Choroid plexus epithelial cell (primary cell): ENCODE measurements around the gene HRAS.

Source experiments
- DNase-seq: peaks from one replicate; pipeline ENCODE4 v3.0.0-alpha.2; 2010; ENCODE audit warnings: low read depth
- H3K4me3 ChIP-seq: 2 replicates; pipeline ENCODE4 v1.5.1; 2011; ENCODE audit warnings: low read depth, mild to moderate bottlenecking, control low read depth, low read length, moderate library complexity
- TF ChIP-seq, protein P1 (sequence below): conservative IDR thresholded peaks from 2 replicates; pipeline ENCODE4 v1.5.1; 2011; ENCODE audit warnings: low read depth, mild to moderate bottlenecking, control low read depth, inconsistent platforms, low read length, moderate library complexity

The HRAS gene

GRCh38 chr11:499201-500076 lies 35.9 kb downstream of the HRAS start:
- no peak for DNase-seq
- no peak overlapping the region for H3K4me3 ChIP-seq
- TF ChIP-seq, protein P1, sequence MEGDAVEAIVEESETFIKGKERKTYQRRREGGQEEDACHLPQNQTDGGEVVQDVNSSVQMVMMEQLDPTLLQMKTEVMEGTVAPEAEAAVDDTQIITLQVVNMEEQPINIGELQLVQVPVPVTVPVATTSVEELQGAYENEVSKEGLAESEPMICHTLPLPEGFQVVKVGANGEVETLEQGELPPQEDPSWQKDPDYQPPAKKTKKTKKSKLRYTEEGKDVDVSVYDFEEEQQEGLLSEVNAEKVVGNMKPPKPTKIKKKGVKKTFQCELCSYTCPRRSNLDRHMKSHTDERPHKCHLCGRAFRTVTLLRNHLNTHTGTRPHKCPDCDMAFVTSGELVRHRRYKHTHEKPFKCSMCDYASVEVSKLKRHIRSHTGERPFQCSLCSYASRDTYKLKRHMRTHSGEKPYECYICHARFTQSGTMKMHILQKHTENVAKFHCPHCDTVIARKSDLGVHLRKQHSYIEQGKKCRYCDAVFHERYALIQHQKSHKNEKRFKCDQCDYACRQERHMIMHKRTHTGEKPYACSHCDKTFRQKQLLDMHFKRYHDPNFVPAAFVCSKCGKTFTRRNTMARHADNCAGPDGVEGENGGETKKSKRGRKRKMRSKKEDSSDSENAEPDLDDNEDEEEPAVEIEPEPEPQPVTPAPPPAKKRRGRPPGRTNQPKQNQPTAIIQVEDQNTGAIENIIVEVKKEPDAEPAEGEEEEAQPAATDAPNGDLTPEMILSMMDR: no peak

DNA sequence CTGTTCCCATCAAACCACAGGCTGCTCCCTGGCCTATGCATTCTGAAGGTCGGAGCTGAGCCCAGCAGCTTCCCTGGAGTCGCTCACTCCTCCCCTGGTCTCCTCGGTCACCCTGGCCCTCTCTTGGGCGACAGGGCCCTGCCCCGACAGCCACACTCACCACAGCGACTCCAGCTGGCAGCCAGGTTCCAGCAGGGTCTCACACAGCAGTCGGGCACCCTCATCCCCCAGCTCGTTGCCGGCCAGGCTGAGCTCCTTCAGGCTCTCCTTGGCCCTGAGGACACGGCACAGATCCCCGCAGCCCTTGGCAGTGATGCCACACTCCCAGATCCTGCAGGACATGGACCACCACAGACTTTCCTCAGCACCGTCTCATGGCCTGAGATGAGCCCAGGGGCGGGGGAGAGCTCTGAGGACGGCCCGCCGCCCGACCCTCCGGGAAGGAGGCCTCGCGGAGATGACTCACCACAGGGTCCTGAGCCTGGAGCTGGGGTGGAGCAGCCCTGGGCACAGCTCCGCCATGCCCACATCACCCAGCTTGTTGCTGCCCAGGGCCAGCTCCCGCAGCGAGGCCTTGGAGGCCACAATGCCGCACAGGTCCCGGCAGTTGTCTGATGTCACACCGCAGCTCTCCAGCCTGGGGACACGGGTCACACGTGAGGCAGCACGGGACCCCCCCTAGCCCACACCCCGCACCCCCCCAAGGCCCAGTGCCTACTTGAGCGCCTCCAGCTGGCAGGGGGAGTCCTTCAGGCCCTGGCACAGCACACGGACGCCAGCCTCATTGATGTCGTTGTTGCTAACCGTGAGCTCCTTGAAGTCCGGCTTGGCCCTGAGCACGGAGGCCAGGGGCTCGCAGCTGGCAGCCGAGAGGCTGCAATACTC lies 36.8 kb downstream of the HRAS start:
- TF ChIP-seq, protein P1: no peak
- DNase-seq: no peak
- no peak overlapping the region for H3K4me3 ChIP-seq

- TF ChIP-seq, protein P1: no peak
- DNase-seq: no peak
- no peak overlapping the region for H3K4me3 ChIP-seq
Observed at GRCh38 chr11:497565-498296, 37.6 kb downstream of the HRAS start.

- no peak for DNase-seq
- TF ChIP-seq, protein P1: no peak
- no peak overlapping the region for H3K4me3 ChIP-seq
Observed at GRCh38 chr11:496834-497564, 38.4 kb downstream of the HRAS start.

DNA sequence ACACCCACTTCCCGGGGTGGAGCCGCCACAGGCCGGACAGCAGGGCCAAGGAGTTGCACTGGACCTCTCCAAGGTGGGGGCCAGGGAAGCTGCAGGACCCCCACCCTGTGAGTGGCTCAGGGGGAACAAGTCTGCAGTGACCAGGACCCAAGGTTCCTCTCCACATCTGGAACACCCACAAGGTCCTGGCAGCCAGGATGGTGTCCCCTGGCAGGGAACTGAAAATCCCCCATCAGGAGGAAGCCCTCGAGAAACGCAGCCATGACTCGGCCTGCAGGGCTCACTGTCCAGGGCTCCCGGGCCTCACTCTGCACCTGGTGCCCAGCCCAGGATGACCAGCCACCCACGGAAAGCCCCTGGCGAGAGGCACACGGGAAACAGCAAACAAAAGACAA lies 39.8 kb downstream of the HRAS start:
- H3K4me3 ChIP-seq: no peak overlapping the region
- TF ChIP-seq, protein P1: no peak
- DNase-seq: no peak
